A204.1 (cell line): ENCODE measurements around the gene HINFP.
"Not testable (repeated sequence)": the region's sequence is repeated elsewhere in the genome, so short reads cannot be mapped to it uniquely, and the experiment has no call there.

ENCODE experiments used
- FAIRE-seq: peaks from 2 replicates; lab custom pipeline; 2012; peaks lifted over from hg19 to GRCh38; lab: Jason Lieb, UNC

Gene HINFP

DNA sequence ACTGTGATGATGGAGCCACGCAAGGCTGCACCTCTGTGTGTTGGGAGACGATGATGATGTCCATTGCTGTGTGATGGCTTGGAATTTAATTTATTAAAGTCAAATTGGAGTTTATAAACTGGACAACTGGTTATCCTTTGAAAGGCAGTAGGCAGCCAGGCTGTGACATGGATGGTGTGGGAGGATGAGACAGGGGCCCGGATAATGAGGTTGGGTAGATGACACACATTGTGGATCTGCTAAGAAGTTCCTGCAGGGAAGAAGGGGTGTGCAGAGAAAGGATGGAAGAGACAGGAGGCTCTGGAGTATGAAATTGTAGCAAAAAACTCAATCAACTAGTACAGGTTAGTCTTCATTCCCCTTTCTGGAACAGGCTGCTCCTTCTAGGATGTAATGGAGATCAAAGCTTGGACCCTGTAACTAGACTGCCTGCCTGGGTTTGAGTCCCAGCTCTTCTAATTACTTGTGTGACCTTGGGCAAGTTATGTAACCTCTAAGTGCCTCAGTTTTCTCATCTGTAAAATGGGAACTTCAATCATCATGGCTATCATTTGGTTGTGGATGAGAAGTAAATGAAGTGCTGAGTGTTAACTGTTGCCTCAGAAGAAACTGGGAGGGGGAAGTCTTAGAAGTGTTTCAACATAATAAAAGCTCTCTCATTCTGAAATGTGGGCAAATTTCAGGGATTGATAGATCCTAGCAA lies 4.2 kb upstream of the HINFP start:
- FAIRE-seq = no peak

DNA sequence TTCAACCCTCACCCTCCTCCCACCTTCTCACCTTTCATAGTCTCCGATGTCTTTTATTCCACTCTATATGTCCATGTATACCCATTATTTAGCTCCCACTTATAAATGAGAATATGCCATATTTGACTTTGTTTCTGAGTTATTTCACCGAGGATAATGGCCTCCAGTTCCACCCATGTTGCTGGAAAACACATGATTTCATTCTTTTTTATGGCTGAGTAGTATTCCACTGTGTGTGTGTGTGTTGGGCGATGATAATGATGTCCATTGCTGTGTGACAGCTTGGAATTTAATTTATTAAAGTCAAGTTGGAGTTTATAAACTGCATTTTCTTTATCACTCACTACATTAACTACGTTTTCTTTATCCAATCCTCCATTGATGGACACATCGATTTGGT lies 3.2 kb upstream of the HINFP start:
- FAIRE-seq = no peak

DNA sequence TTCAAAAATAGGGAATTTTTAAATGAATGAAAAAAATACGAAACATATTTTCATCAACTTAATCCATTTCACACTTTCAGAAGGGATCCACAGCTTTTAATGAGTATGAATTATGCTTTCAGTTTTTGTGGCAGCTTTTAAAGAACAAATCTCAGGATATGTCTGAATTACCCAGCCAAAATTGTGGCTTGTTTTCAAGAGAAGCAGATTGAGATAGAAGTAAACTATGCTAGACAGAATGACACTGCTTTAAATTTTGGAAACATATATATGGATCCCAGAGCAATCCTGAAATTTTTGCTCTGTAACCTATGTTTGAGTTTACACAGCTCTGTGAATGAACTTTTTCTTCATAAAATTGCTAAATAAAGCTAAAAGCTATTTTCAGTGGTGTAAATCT lies 2.4 kb upstream of the HINFP start:
- FAIRE-seq = no peak

DNA sequence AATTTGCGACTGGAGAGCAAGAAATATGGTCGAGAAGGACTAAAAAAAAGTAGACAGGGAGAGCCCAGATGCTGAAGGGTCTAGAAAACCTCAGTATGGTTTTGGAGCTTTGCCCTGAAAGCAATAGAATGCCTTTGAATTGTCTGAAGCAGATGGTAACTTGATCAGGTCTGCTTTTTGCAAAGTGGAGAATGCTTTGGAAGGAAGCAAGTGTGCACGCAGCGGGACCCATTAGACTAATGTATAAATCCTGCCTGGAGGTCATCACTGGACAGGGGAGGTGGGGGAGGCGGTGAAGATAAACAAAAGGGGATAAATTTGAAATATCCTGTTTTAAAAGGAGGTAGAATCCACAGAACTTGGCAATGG lies 757 bp upstream of the HINFP start:
- FAIRE-seq = no peak

DNA sequence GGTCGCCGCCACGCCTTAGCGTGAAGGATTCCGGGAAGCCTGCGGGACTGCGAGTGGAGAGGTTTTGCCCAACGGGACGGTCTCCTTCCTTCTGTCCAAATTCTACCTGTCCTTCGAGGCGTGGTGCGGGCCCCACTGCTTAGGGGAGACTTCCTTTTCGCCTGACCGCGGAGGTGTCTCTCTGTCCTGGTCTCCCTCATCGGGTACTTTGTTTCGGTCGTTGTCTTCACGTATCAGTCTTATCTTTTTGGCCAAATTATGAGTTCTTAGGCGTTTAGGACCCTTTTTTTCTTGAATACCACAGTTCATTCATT lies 388 bp downstream of the HINFP start:
- FAIRE-seq = no peak

DNA sequence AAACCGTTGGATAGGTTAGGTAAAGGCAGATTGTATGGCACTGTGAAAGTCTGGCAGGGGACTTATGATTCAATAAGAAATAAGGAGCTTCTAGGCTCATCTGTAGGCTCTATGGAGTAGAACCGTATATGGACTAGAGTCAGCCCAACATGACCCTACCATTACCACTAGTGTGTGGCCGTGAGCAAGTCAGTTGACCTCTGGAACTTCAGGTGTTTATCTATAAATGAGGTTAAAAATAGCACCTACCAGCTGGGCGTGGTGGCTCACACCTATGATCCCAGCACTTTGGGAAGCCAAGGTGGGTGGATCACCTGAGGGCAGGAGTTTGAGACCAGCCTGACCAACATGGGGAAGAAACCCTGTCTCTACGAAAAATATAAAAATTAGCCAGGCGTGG lies 4.4 kb downstream of the HINFP start:
- no peak for FAIRE-seq

DNA sequence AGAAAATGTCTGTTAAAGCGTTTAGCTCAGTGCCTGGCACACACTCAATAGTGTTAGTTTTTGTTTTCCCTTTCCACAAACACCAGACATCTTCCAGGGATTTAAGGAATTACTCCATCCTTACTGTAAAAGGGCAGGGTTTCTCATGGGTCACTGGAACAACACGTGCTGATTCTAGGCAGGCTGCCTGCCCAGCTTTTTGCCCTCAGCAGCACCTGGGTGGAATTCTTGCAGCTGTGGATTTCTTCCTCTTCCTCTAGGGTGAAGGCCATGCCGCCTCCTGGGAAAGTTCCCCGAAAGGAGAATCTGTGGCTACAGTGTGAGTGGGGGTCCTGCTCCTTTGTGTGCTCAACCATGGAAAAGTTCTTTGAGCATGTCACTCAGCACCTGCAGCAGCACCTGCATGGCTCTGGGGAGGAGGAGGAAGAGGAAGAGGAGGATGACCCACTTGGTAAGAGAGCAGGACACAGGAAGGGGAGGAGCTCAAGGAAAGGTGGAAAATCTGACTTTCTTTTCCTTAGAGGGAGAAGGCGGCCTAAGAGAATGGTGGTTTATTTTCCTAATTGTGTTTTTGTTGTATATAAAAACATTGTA lies 5.4 kb downstream of the HINFP start:
- no peak for FAIRE-seq

DNA sequence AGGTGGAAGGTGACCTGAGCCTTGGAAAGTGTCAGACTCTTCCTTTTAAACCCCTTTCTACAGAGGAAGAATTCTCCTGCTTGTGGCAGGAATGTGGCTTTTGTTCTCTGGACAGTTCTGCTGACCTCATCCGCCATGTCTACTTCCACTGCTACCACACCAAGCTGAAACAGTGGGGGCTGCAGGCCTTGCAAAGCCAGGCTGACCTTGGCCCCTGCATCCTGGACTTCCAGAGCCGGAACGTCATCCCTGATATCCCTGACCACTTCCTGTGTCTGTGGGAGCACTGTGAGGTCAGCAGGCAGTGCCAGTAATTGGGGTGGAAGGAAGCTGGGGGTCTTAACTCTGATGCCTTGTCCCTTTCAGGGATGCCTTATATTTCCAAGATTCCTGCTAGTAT lies 9.3 kb downstream of the HINFP start:
- FAIRE-seq = no peak

DNA sequence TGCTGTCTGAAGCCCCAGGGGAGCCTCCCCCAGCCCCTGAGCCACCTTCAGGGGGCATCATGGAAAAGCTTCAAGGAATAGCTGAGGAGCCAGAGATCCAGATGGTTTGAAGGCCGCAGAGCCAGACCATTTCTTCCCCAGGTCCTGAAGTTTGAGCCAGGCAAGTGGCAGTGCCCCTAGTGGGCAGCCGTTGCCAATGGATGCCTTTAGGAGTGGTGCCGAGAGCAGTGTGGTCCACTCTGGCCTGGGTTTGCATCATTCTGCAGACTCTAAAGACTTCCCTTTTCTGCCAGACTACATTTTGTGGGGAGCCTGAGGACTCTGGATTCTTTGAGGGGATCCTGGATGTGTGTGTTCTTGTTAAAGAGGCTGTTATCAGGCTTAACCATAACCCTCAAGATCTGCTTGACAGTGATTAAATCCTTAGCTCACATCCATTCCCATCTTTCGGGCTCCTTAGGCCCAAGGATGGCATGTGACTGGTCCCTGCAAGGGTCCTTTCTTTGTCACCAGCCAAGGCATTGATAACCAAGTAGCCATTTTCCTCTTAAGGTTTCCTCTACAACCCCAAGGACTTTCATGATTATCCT lies 13.1 kb downstream of the HINFP start:
- no peak for FAIRE-seq

DNA sequence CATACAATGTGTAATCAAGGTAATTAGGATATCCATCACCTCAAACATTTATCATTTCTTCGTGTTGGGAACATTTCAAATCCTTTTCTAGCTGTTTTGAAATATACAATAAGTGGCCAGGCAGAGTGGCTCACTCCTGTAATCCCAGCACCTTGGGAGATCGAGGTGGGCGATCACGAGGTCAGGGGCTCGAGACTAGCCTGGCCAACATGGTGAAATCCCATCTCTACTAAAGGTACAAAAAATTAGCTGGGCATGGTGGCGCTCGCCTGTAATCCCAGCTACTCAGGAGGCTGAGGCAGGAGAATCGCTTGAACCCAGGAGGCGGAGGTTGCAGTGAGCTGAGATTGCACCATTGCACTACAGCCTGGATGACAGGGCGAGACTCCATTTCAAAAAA lies 17.9 kb downstream of the HINFP start:
- not testable (repeated sequence) for FAIRE-seq

DNA sequence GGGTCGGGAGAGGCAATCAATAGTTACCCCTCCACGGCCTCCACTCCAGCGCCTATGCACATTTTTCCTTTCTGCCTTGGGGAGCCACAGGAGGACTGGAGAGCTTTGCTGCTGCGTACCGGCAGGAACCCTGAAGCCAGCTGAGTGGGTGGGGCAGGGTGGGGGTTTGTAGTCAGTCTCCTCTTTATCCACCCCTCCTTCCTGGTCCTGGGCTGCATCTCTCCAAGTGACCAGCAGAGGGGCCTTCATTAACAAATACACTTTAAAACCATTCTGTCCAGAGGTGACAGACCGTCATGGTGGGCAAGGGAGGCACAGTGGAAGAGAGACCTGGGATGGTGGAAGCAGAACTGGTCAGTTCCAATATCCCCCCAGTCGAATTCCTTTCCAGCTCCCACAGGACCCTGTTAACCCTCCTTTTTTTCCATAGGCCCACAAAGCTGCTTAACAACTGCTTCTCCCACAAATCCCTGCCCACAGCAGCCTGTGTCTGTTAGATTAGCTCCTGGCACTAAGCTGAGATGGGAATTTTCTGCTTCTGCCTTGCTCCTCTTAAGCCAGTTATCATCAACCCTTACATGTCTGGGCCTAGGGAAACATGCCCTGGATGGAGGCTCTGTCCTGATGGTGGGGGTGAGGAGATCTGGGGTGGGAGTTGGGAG lies 23.6 kb downstream of the HINFP start:
- no peak for FAIRE-seq

DNA sequence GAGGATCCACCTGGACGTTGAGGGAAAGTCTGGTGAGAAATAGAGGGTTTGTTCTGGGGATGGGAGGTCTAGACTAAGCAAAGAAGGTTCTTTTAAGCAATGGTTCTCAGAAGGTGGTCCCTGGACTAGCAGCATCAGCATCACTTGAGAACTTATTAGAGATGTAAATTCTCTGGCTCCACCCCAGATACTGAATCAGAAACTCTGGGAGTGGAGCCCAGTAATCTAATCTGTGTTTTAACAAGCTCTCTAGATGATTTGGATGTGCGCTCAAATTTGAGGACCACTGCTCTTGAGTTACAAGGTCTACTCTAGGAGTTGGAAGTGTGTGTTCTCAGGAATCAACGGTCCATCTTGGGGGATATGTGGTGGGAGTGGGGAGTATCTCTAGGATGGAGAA lies 24.2 kb downstream of the HINFP start:
- FAIRE-seq = no peak

DNA sequence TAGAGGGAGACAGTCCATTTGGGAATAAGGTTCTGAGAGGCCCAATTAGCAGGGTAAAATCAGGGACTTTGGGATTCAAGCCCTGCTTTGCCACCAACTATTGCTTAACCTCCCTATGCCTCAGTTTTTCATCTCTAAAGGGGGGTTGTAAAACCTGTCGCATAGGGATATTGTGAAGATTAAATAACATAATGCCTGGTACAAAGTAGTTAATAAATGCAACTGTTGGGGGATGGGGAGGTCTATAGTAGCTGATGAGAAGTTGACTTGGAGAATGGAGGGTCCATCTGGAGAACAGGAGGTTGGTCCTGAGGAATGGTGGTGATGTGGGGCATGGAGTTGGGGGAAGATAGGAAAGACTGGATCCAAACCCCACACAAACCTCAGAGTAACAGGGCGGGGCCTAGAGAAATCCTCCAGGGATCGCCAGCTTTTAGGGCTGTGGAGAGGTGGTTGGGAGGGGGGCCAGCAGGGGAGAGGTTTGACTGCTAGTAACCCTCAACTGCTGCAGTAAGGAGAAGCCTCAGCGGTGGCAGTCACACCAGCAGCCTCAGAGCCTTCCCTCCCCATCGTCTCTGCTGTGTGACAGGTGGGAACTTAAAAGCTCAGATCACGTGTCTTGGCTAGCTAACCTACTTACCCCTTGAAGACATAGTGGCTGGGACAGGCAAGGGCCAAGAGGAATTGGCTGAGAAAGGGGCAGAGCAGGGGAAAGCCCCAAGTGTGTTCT lies 26.4 kb downstream of the HINFP start:
- no peak for FAIRE-seq

DNA sequence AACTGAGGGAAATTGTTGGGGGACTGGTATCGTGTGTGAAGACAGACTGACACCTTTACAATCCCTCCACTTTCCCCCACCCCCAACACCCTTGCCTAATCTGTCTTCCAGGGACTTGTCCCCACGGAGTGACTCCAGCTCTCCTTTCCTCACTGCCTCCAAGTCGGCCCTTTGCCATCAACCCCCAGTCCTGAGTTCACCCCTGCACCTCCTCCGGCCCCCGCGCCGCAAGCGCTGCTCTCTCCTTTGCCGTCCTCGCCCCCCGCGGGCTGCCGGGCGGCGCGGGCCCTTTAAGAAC lies 27.3 kb downstream of the HINFP start:
- no peak for FAIRE-seq

DNA sequence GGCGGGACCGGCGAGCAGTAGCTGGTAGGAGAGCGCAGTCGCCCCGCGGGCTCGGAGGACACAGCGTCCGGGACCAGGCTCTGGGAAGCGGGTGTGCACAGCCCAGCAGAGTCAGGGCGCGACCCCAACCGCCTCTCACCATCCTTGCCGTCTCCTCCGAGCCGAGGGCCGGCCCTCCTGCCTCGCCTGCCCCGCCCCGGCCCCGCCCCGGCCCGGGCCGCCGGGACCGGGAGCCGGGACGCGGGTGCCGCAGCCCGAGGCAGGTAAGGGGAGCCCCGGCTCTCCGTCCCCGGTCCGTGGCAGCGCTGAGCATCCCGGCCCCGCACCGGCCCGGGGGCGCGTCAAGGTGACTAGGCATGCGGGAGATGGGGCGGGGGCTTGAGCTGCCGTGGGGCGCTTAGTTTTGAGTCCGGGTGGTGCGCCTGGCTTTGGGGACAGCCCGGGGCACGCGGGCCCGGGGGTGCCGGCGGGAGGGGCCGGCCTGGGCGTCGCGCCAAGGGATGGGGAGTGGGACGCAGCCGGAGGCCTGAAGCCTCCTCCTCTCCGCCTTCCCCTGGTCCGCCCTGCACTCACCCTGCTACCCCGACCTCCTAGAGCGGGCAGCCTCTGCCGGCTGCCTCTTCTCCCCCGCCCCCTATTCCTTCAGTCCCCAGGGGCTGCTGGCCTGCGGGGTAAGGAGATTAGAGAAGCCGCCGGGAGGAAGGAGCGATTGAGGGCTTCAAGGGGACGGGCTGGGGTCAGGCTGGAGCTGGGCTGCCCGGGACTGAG lies 27.8 kb downstream of the HINFP start, which contains the start of gene ABCG4:
Gene ABCG4, plus strand, starts transcription at position 35 of the 768 bp plus-strand sequence. CDS start 914 bp downstream, outside the sequence.
- FAIRE-seq = no peak

DNA sequence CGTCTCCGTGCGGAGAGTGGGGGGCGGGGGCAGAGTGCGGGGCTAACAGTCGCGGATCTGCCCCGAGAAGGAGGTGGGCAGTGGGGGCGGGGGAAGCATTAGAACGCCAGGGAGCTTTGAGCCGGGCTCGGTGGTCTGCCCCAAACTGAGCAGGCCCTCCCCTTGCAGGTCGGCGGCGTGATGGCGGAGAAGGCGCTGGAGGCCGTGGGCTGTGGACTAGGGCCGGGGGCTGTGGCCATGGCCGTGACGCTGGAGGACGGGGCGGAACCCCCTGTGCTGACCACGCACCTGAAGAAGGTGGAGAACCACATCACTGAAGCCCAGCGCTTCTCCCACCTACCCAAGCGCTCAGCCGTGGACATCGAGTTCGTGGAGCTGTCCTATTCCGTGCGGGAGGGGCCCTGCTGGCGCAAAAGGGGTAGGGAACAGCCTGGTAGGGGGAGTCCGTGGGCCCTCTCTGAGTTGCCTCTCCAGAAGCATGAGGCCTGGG lies 28.5 kb downstream of the HINFP start:
- no peak for FAIRE-seq

DNA sequence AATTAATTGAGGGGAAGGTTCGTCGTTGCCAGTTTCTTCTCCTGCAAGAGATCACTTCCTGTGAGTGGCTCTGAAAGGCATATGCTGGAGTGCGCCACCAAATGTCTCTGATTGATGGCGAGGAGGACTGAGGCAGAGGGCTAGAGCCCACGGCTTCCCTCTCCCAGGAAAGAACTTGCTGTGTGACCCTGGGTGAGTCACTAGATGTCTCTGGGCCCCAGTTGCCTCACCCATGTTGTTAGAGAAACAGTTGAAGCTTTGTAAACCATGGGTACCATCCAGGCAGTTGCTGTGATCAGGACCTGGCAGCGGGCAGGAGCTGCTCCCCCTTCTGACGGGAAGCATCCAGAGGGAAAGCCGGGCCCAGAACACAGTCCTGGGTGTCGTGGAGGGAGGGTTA lies 30.7 kb downstream of the HINFP start:
- no peak for FAIRE-seq

DNA sequence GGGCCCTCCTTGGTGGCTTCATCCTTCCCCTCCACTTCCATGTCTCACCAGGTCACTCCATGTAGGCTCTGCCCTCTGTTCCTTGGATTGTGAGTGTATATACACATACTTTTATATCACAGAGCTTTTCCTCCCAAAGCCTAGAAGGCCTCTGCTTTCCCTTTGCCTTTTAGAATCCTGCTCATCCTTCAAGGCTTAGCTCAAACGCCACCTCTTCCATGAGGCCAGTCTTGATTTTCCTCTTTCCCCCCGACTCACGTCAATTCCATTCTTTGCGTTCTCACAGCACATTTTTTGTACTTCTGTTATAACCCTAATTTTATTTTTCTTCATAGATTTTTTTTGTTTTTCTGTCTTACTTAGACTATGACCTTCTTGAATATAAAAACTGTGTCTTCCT lies 31.2 kb downstream of the HINFP start:
- FAIRE-seq = no peak

DNA sequence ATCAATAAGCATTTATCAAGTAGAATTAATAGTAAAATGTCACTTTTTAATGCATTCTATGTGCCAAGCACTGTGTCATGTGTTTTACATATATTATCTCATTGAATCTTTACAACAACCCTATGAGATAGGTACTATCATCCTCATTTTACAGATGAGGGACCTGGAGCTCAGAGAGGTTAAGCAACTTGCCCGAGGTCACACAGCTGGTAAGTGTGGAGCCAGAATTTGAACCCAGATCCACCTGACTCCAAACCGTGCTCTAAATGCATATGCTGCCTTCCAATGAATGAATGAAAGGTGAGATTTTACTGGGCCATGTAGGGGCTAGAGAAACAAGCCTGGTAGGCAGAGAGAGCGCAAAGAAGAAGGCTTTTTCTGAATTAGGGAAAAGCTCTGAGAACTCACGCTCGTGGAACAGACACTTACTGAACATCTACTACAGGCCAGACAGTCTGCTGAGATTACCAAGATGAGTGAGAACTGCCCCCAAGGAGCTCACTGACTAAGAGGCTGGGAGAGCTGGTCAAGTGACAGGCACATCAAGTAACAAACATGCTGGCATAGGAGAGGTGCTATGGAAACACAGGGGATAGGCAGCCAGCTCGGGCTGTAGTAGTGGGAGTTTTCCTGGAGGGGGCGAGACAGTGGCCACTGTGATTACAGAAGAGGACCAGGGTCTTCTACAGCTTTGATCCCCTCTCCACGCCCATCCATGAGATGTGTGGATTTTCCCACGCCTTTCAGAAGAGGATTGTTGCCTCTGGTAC lies 31.9 kb downstream of the HINFP start:
- no peak for FAIRE-seq

DNA sequence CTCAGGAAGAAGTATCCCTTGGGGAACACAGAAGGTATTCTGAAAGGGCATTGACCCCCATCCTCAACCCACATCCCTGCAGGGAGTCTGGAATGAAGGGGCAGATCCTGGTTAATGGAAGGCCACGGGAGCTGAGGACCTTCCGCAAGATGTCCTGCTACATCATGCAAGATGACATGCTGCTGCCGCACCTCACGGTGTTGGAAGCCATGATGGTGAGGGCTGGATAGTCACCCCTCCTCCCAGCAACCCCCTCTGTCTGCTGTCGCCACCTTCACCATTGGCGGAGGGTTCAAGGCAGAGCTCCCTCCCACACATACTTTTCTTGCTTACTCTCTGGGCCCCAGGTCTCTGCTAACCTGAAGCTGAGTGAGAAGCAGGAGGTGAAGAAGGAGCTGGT lies 32.8 kb downstream of the HINFP start:
- no peak for FAIRE-seq

DNA sequence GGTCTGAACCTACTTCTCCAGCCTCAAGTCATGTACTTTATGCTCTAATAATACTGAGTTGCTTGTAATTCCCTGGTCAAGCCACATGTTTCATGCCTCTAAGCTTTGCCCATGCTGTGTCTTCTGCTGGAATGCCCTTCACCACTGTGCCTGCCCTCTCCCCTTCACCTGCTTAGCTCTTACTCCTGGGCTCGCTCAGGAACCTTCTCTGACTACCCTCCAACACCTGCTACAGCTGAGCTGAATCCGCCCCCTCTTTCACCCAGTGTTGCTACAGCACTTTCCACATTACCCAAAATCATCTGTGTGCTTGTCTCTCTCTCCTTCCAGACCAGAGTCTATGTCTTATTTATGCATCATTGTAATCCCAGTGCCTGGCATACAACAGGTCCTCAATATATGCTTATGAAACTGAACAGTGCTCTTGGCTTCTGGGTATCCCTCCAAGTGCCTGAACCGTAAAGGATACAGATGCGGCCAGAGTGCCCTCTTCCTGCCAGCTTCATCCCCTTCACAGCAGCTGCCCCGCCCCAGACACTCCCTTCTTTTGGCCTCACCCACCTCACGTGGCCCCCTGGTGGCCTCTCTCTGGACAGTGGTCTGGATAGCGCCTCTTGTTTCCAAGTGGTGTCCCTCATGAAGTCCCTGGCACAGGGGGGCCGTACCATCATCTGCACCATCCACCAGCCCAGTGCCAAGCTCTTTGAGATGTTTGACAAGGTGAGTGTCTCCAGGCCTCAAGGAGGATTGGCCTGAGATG lies 34.5 kb downstream of the HINFP start:
- FAIRE-seq = no peak
